Measurements from ENCODE around the gene ADAD2.

Gene ADAD2

DNA sequence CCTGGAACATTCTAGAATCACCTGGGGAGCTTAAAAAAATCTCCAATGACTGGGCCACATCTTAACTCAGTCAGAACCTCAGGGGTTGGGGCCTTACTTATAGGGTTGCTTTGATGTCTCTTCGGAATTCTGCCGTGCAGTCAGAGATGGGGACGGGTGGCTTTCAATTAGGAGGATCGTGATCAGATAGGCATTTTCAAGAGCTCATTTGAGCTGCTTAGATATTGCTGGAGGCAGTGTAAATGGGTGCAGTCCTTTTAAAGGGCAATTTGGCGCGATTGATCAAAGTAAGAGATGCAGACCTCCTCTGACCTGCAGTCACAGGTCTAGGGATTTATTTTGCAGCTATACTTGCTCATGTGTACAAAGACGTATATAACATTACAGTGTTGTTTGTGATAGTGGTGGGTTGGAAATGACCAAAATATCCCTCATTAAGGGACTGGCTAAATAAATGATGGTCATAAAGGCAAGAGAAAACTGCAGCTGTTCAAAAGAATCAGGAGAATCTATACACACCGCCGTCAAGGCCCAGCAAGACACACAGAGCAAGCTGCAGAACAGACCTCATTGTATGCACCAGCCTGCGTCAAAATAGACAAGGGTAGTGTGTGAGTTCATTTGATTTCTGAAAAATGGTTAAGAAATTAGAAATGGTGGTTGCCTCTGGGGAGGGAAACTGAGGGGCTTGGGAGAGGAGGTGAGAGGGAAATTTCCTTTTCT is 55.2 kb downstream of the ADAD2 start:
- Histone ChIP-seq H3K4me1 (ENCODE audit: control insufficient read depth, low read depth, low read length) (no peaks in the 10 kb centered on the region), H3K9ac (ENCODE audit: low read length) (no peak overlapping the region), H3K27me3 (ENCODE audit: control insufficient read depth, insufficient read depth, low read length) (no peaks in the 10 kb centered on the region), H3K4me3 (ENCODE audit: low read length) (no peak overlapping the region), H3K27ac (ENCODE audit: low read length) (no peak overlapping the region), H3K36me3 (ENCODE audit: control insufficient read depth, low read depth, low read length) (no peaks in the 10 kb centered on the region), H3K9me3 (ENCODE audit: control insufficient read depth, low read depth, low read length) (no peaks in the 10 kb centered on the region)

DNA sequence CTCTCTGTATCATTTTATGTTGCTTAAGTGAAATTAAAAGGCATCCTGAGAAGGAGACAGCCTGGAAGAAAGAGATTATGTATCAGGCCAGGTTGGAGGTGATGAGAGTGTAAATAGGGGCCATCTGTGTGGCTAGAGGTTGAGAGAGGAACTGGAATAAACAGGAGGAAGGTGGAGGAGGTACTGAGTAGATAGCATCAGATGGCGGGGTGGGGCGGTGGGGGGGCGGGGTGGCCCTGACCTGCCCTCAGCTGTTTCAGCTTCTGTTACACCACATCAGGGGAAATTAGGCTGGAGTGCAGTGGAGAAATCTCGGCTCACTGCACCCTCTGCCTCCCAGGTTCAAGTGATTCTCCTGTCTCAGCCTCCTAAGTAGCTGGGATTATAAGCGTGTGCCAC is 55.7 kb downstream of the ADAD2 start:
- Histone ChIP-seq H3K4me3 (ENCODE audit: low read length) (no peak overlapping the region), H3K27me3 (ENCODE audit: control insufficient read depth, insufficient read depth, low read length) (no peaks in the 10 kb centered on the region), H3K36me3 (ENCODE audit: control insufficient read depth, low read depth, low read length) (no peaks in the 10 kb centered on the region), H3K9ac (ENCODE audit: low read length) (no peak overlapping the region), H3K4me1 (ENCODE audit: control insufficient read depth, low read depth, low read length) (no peaks in the 10 kb centered on the region), H3K27ac (ENCODE audit: low read length) (no peak overlapping the region), H3K9me3 (ENCODE audit: control insufficient read depth, low read depth, low read length) (no peaks in the 10 kb centered on the region)

Data from iPS-18a (cell line).